Spleen (tissue), 11 donors: ENCODE results near the gene AGT. TPM values are rescaled to one million over a fixed set of nuclear protein-coding genes. Genes with fewer than 3 reads are reported as not detected.
"Not testable (repeated sequence)": the region's sequence is repeated elsewhere in the genome, so short reads cannot be mapped to it uniquely, and the experiment has no call there.

ENCODE experiments used
- DNase-seq: peaks from one replicate; pipeline ENCODE4 v3.0.0-alpha.2; 2020
- H3K27ac ChIP-seq, 8 donors: fragments of 200-600 bp; sonication (generic) in 7 of 8; 1 replicate in 4 of 8; 2 replicates in 4 of 8; pipeline versions ENCODE4 v1.5.0 to v1.8.0; 2016 to 2021; ENCODE audit warnings: inconsistent platforms in 4 of 8, mild to moderate bottlenecking in 4 of 8, moderate library complexity in 1 of 8
- H3K27me3 ChIP-seq, 7 donors: fragments of 200-600 bp; sonication (generic) in 6 of 7; replicated peaks in 1 of 7; 1 replicate in 4 of 7; 2 replicates in 3 of 7; pipeline versions ENCODE4 v1.5.0 to v1.8.0; 2016 to 2021; ENCODE audit warnings: inconsistent platforms in 3 of 7, mild to moderate bottlenecking in 1 of 7
- H3K36me3 ChIP-seq, 6 donors: fragments of 200-600 bp; sonication (generic) in 5 of 6; 1 replicate in 4 of 6; 2 replicates in 2 of 6; pipeline versions ENCODE4 v1.5.0 to v1.8.0; 2016 to 2021; ENCODE audit warnings: inconsistent platforms in 2 of 6
- H3K4me1 ChIP-seq, 6 donors: fragments of 200-600 bp; sonication (generic) in 5 of 6; 1 replicate in 3 of 6; 2 replicates in 3 of 6; pipeline versions ENCODE4 v1.5.0 to v1.8.0; 2016 to 2021; ENCODE audit warnings: inconsistent platforms in 3 of 6
- H3K4me3 ChIP-seq, 8 donors: fragments of 200-600 bp; sonication (generic) in 7 of 8; 1 replicate in 4 of 8; 2 replicates in 4 of 8; pipeline versions ENCODE4 v1.5.0 to v1.8.0; 2016 to 2021; ENCODE audit warnings: inconsistent platforms in 4 of 8, mild to moderate bottlenecking in 4 of 8, moderate library complexity in 2 of 8
- H3K9me3 ChIP-seq, 8 donors: fragments of 200-600 bp; sonication (generic) in 7 of 8; 1 replicate in 4 of 8; 2 replicates in 4 of 8; pipeline versions ENCODE4 v1.5.0 to v1.8.0; 2016 to 2021; ENCODE audit warnings: inconsistent platforms in 4 of 8
- POLR2A ChIP-seq, 3 donors: fragments of 450-650 bp; IDR thresholded peaks; one replicate each; pipeline ENCODE4 v1.5.1; 2017; ENCODE audit warnings: antibody characterized with exemption in 3 of 3, mild to moderate bottlenecking in 1 of 3
- POLR2AphosphoS5 ChIP-seq, 3 donors: sonication (generic); formaldehyde crosslinking; IDR thresholded peaks; one replicate each; pipeline ENCODE4 v1.5.1; 2017; ENCODE audit warnings: antibody characterized with exemption in 3 of 3
- WGBS, 5 donors: extraction: QIAGEN DNeasy Blood & Tissue Kit in 3 of 5; methylation state at CpG; one replicate each; pipeline versions ENCODE4 v1.1.5 to v1.1.7; 2013 to 2018; 5-methylcytosine and 5-hydroxymethylcytosine counted together
- intact Hi-C: fragments of 100-400 bp; cut with DNase I; formaldehyde crosslinking; loops from one replicate; pipeline ENCODE4 v1.15.0; 2023; ENCODE audit warnings: low total_unique reads
- polyA plus RNA-seq, 3 donors: library from polyadenylated mRNA; stranded (reverse); fragments of 200-250 nt; gene quantifications; one replicate each; pipeline ENCODE4 v1.2.1, GENCODE V29; 2013
- total RNA-seq, 7 donors: library from RNA; depleted of rRNA in 3 of 7; stranded (reverse); fragments of >200 nt in 3 of 7; fragmentation: NEBNext Ultra II Directional in 4 of 7; extraction: Animal tissue kit (Norgen Biotek cat#: 25700) in 4 of 7; gene quantifications; one replicate each; pipeline versions ENCODE4 v1.1.0 to v1.2.1, GENCODE V29; 2016 to 2021
- TF ChIP-seq, protein P1 (sequence below), 11 experiments: fragments of 200-600 bp in 7 of 11; fragments of 450-650 bp in 4 of 11; sonication (generic) in 4 of 11; IDR thresholded peaks in 8 of 11; conservative IDR thresholded peaks in 3 of 11; 1 replicate in 7 of 11; 2 replicates in 4 of 11; pipeline versions ENCODE4 v1.4.0 to v1.8.0; 2016 to 2021; ENCODE audit warnings: antibody characterized with exemption in 11 of 11, inconsistent platforms in 4 of 11, mild to moderate bottlenecking in 1 of 11
- donor health status: healthy with polysubstance abuse.
- donor health status: DM: no; HTN: no; CAD: no; lungs with moderate emphysema.
- donor health status: DM: no; HTN: no; CAD: no.
- donor health status: Bipolar disorder and iron deficiency.
- donor health status: healthy.
- donor health status: DM: no; HTN: no; CAD: no.
- donor health status: DM: yes; HTN: yes; CAD: no.

Gene AGT
- total and polyA plus RNA-seq, 10 donors: 0.06 to 0.26 (median 0.16) TPM; not detected in 2

DNA sequence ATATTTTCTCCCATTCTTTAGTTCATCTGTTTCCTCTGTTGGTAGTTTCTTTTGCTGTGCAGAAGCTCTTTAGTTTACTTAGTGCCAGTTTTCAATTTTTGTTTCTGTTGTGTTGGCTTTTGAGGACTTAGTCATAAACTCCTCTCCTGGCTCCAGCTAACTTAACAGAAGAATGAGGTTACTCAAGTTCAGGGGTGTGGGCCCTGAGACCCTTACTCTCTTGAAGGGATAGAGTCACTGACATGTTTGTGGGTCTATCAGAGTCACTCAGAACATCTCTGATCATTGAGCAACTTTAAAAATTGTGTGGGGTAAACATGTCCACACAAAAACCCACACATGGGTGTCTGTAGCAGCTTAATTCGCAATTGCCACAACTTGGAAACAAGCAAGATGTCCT is 14.2 kb downstream of the AGT start:
- no peaks in the 10 kb centered on the region for H3K27me3 ChIP-seq
- no peak overlapping the region for H3K27ac ChIP-seq
- no peak for TF ChIP-seq POLR2A (IDR thresholded peaks at IDR 0.05)
- TF ChIP-seq, protein P1, sequence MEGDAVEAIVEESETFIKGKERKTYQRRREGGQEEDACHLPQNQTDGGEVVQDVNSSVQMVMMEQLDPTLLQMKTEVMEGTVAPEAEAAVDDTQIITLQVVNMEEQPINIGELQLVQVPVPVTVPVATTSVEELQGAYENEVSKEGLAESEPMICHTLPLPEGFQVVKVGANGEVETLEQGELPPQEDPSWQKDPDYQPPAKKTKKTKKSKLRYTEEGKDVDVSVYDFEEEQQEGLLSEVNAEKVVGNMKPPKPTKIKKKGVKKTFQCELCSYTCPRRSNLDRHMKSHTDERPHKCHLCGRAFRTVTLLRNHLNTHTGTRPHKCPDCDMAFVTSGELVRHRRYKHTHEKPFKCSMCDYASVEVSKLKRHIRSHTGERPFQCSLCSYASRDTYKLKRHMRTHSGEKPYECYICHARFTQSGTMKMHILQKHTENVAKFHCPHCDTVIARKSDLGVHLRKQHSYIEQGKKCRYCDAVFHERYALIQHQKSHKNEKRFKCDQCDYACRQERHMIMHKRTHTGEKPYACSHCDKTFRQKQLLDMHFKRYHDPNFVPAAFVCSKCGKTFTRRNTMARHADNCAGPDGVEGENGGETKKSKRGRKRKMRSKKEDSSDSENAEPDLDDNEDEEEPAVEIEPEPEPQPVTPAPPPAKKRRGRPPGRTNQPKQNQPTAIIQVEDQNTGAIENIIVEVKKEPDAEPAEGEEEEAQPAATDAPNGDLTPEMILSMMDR (IDR thresholded peaks at IDR 0.05 in 8 of 11, conservative IDR thresholded peaks at IDR 0.05 in 3 of 11): no peak
- no peak for TF ChIP-seq POLR2AphosphoS5 (IDR thresholded peaks at IDR 0.05)
- WGBS, 5 donors: 86 to 93% (median 88%) methylated on average over 1 of the region's 1 CpG
- peaks cover 0 to 3% (median 0%) of the 10 kb centered on the region in 6 donors for H3K36me3 ChIP-seq
- H3K4me3 ChIP-seq: no peak overlapping the region
- H3K9me3 ChIP-seq: no peaks in the 10 kb centered on the region
- peaks cover 0 to 5% (median 0%) of the 10 kb centered on the region in 6 donors for H3K4me1 ChIP-seq
- intact Hi-C loops: no loop called here
- no peak for DNase-seq

DNA sequence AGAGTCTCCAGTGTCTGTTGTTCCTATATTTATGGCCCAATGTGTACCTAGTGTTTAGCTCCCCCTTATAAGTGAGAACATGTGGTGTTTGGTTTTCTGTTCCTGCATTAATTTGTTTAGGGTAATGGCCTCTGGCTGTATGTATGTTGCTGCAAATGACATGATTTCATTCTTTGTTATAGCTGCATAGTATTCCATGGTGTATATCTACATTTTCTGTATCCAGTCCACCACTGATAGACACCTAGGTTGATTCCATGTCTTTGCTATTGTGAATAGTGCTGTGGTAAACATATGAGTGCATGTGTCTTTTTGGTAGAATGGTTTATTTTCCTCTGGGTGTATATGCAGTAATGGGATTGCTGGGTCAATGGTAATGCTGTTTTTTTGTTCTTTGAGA is 15.0 kb downstream of the AGT start:
- peaks cover 0 to 11% (median 6%) of the 10 kb centered on the region in 6 donors for H3K36me3 ChIP-seq
- H3K4me3 ChIP-seq, H3K4me1 ChIP-seq, DNase-seq, H3K27me3 ChIP-seq, H3K9me3 ChIP-seq, H3K27ac ChIP-seq, intact Hi-C loops: not testable (repeated sequence)

DNA sequence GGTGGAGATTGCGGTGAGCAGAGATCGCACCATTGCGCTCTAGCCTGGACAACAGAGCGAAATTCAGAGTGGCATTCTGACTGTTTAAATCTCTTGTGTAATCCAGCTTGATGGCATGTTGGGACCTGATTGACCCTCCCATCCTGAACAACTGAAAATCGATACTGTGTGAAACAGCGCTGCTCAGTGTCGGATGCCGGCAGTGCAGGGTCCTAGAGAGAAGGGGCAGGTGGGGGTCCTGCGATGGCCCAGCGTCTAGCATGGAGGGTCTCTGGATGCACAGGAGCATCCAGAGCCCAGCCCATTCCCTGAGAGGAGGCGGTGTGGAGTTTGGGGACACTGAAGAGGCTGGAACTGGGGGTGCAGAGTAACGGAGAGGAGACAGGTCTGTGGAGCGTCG is 15.8 kb downstream of the AGT start:
- intact Hi-C loops: no loop called here
- Histone ChIP-seq H3K27ac (no peak overlapping the region), H3K9me3 (no peaks in the 10 kb centered on the region), H3K4me1 (peaks cover 0 to 8% (median 0%) of the 10 kb centered on the region in 6 donors), H3K27me3 (no peaks in the 10 kb centered on the region), H3K4me3 (no peak overlapping the region), H3K36me3 (peaks cover 0 to 19% (median 13%) of the 10 kb centered on the region in 6 donors)
- 90 to 94% (median 91%) methylated on average over 14 of the region's 14 CpGs for WGBS, 5 donors
- no peak for DNase-seq
- TF ChIP-seq POLR2AphosphoS5 (IDR thresholded peaks at IDR 0.05) (no peak), POLR2A (IDR thresholded peaks at IDR 0.05) (no peak)
- TF ChIP-seq, protein P1 (IDR thresholded peaks at IDR 0.05 in 8 of 11, conservative IDR thresholded peaks at IDR 0.05 in 3 of 11): no peak

DNA sequence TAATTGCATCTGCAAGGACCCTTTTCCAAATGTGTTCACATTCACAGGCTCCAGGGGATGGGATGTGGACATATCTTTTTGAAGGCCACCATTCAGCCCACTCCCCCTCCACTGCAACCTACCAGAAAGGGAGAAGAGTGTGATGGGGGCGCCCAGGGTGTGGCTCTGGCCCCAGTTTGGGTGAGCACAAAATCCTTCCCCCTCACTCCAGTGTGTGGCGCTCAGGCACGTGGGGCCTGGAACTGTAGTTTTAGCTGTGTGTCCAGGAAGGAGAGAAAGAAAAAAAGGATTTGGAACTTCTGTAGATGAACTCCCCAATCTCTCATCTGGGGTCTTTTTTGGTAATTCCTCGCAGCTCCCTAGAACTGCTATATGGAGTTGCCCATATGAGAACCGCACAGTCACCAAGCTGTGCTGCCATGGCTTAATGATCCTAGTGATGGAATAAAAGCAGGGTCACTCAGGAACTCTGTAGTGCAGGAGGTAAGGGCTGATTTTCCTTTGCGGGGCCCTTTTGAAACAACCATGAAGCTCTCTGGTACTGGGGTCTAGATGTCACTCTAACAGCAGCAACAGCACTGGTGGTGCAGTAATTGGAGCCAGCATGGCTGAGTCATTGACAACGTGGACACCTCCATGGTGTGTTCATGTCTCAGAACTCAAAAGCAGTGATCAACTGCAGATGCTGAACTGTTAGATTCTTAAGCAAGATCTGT is 17.0 kb downstream of the AGT start:
- no peak for DNase-seq
- intact Hi-C loops: no loop called here
- no peaks in the 10 kb centered on the region for H3K9me3 ChIP-seq
- H3K4me1 ChIP-seq: peaks cover 0 to 8% (median 0%) of the 10 kb centered on the region in 6 donors
- TF ChIP-seq, protein P1 (IDR thresholded peaks at IDR 0.05 in 8 of 11, conservative IDR thresholded peaks at IDR 0.05 in 3 of 11): no peak
- no peak for TF ChIP-seq POLR2A (IDR thresholded peaks at IDR 0.05)
- TF ChIP-seq POLR2AphosphoS5 (IDR thresholded peaks at IDR 0.05): no peak
- no peaks in the 10 kb centered on the region for H3K27me3 ChIP-seq
- peaks cover 0 to 31% (median 24%) of the 10 kb centered on the region in 6 donors for H3K36me3 ChIP-seq
- H3K4me3 ChIP-seq: no peak overlapping the region
- no peak overlapping the region for H3K27ac ChIP-seq
- 83 to 88% (median 84%) methylated on average over 7 of the region's 7 CpGs for WGBS, 5 donors
